Measurements from ENCODE around the gene HOATZ. TPM values are rescaled to one million over a fixed set of nuclear protein-coding genes. Genes with fewer than 3 reads are reported as not detected.

HOATZ gene
- total RNA-seq (not detected), polyA plus RNA-seq (not detected)

GRCh38 chr11:111514216-111515031 lies at the start of gene HOATZ:
Gene HOATZ, plus strand, starts transcription at chr11:111514778. Its CDS starts 7 bp downstream, at chr11:111514785.
- no peaks in the 10 kb centered on the region for H3K36me3 ChIP-seq (ENCODE audit: insufficient read depth)
- 24% methylated on average over 39 of the region's 39 CpGs for WGBS
- no peak for DNase-seq (ENCODE audit: extremely low spot score)
- no peak within 1 kb of the TSS for H3K4me3 ChIP-seq (ENCODE audit: low read depth, low read length)
- no peaks in the 10 kb centered on the region for H3K4me1 ChIP-seq (ENCODE audit: insufficient read depth)
- no peak within 1 kb of the TSS for H3K27ac ChIP-seq (ENCODE audit: low read depth)

- WGBS = 82% methylated on average over 1 of the region's 1 CpG
- DNase-seq (ENCODE audit: extremely low spot score) = no peak
- Histone ChIP-seq H3K4me1 (ENCODE audit: insufficient read depth) (no peaks in the 10 kb centered on the region), H3K4me3 (ENCODE audit: low read depth, low read length) (no peak overlapping the region), H3K36me3 (ENCODE audit: insufficient read depth) (no peaks in the 10 kb centered on the region), H3K27ac (ENCODE audit: low read depth) (no peak overlapping the region)
Observed at GRCh38 chr11:111465400-111465799, 49.2 kb upstream of the HOATZ start.

GRCh38 chr11:111466615-111467014 lies 48.0 kb upstream of the HOATZ start:
- no peak for DNase-seq (ENCODE audit: extremely low spot score)
- H3K4me3 ChIP-seq (ENCODE audit: low read depth, low read length) = no peak overlapping the region
- no peaks in the 10 kb centered on the region for H3K4me1 ChIP-seq (ENCODE audit: insufficient read depth)
- no peaks in the 10 kb centered on the region for H3K36me3 ChIP-seq (ENCODE audit: insufficient read depth)
- H3K27ac ChIP-seq (ENCODE audit: low read depth) = no peak overlapping the region

GRCh38 chr11:111469200-111469599 lies 45.4 kb upstream of the HOATZ start:
- WGBS = 51% methylated on average over 4 of the region's 4 CpGs
- DNase-seq (ENCODE audit: extremely low spot score) = no peak
- Histone ChIP-seq H3K4me3 (ENCODE audit: low read depth, low read length) (no peak overlapping the region), H3K36me3 (ENCODE audit: insufficient read depth) (no peaks in the 10 kb centered on the region), H3K27ac (ENCODE audit: low read depth) (no peak overlapping the region), H3K4me1 (ENCODE audit: insufficient read depth) (no peaks in the 10 kb centered on the region)

DNA sequence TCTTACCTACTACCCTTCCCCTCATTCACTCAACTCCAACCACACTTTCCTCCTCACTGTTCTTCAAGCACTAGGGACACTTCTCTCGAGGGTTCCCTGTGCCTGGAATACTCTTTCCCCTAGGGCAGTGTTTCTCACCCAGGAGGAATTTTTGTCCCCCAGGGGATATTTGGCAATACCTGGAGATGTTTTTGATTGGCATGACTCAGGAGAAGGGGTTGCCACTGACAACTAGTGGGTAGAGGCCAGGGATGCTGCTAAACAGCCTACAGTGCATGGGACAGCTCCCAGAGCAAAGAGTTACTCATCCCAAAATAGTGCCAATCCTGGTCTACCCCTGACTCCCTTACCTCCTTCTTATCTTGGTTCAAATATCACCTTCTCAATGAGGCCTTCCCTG lies 42.4 kb upstream of the HOATZ start:
- no peak overlapping the region for H3K4me3 ChIP-seq (ENCODE audit: low read depth, low read length)
- no peak for DNase-seq (ENCODE audit: extremely low spot score)
- 96% methylated on average over 1 of the region's 1 CpG for WGBS
- no peak overlapping the region for H3K27ac ChIP-seq (ENCODE audit: low read depth)
- no peaks in the 10 kb centered on the region for H3K4me1 ChIP-seq (ENCODE audit: insufficient read depth)
- H3K36me3 ChIP-seq (ENCODE audit: insufficient read depth) = no peaks in the 10 kb centered on the region

DNA sequence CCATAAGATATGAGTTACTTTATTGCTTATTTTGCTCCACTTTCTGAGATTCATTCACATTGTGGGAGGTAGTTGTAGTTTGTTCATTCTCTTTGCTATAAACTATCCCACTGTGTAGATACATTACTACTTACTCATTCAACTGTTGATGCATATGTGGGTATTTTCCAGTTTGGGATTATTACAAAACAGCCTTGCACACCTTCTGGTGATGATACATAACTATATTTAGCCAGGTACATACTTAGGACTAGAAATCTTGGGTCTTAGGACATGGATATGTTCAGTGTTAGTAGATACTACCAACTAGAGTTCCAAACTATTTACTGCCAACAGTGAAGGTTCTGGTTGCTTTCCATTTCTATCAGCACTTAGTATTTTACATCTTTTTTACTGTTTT lies 40.1 kb upstream of the HOATZ start:
- H3K4me3 ChIP-seq (ENCODE audit: low read depth, low read length) = no peak overlapping the region
- no peaks in the 10 kb centered on the region for H3K4me1 ChIP-seq (ENCODE audit: insufficient read depth)
- no peak overlapping the region for H3K27ac ChIP-seq (ENCODE audit: low read depth)
- no peaks in the 10 kb centered on the region for H3K36me3 ChIP-seq (ENCODE audit: insufficient read depth)
- no peak for DNase-seq (ENCODE audit: extremely low spot score)

- WGBS = 41% methylated on average over 2 of the region's 2 CpGs
- H3K4me3 ChIP-seq (ENCODE audit: low read depth, low read length) = no peak overlapping the region
- no peaks in the 10 kb centered on the region for H3K36me3 ChIP-seq (ENCODE audit: insufficient read depth)
- H3K27ac ChIP-seq (ENCODE audit: low read depth) = no peak overlapping the region
- H3K4me1 ChIP-seq (ENCODE audit: insufficient read depth) = no peaks in the 10 kb centered on the region
- DNase-seq (ENCODE audit: extremely low spot score) = no peak
Observed at GRCh38 chr11:111476366-111476765, 38.2 kb upstream of the HOATZ start.

- H3K4me3 ChIP-seq (ENCODE audit: low read depth, low read length) = no peak overlapping the region
- no peak overlapping the region for H3K27ac ChIP-seq (ENCODE audit: low read depth)
- WGBS = 36% methylated on average over 3 of the region's 3 CpGs
- H3K36me3 ChIP-seq (ENCODE audit: insufficient read depth) = no peaks in the 10 kb centered on the region
- H3K4me1 ChIP-seq (ENCODE audit: insufficient read depth) = no peaks in the 10 kb centered on the region
- no peak for DNase-seq (ENCODE audit: extremely low spot score)
Observed at GRCh38 chr11:111476956-111477355, 37.6 kb upstream of the HOATZ start.

- Histone ChIP-seq H3K4me3 (ENCODE audit: low read depth, low read length) (no peak overlapping the region), H3K4me1 (ENCODE audit: insufficient read depth) (no peaks in the 10 kb centered on the region), H3K27ac (ENCODE audit: low read depth) (no peak overlapping the region), H3K36me3 (ENCODE audit: insufficient read depth) (no peaks in the 10 kb centered on the region)
- WGBS = 88% methylated on average over 2 of the region's 2 CpGs
- DNase-seq (ENCODE audit: extremely low spot score) = no peak
Observed at GRCh38 chr11:111477898-111478297, 36.7 kb upstream of the HOATZ start.

DNA sequence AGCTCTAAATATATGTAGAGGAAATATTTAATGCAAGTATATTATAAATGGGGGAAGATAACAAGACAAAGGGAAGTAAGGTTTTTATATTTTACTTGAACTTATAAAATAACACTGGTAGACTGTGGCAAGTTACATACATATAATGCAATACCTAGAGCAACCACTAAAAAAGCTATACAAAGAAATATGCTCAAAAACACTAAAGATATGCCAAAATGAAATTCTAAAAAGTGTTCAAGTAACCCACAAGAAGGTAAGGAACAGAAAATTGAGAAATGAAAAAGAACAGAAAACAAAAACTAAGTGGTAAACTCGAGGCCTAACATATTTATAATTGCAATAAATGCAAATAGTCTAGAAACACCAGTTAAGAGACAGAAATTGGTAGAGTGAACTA lies 34.9 kb upstream of the HOATZ start:
- H3K4me3 ChIP-seq (ENCODE audit: low read depth, low read length) = no peak overlapping the region
- WGBS = 87% methylated on average over 1 of the region's 1 CpG
- DNase-seq (ENCODE audit: extremely low spot score) = no peak
- H3K27ac ChIP-seq (ENCODE audit: low read depth) = no peak overlapping the region
- H3K4me1 ChIP-seq (ENCODE audit: insufficient read depth) = no peaks in the 10 kb centered on the region
- no peaks in the 10 kb centered on the region for H3K36me3 ChIP-seq (ENCODE audit: insufficient read depth)

GRCh38 chr11:111483431-111483830 lies 31.1 kb upstream of the HOATZ start:
- H3K36me3 ChIP-seq (ENCODE audit: insufficient read depth) = no peaks in the 10 kb centered on the region
- DNase-seq (ENCODE audit: extremely low spot score) = no peak
- H3K4me3 ChIP-seq (ENCODE audit: low read depth, low read length) = no peak overlapping the region
- no peaks in the 10 kb centered on the region for H3K4me1 ChIP-seq (ENCODE audit: insufficient read depth)
- H3K27ac ChIP-seq (ENCODE audit: low read depth) = no peak overlapping the region

GRCh38 chr11:111490496-111490895 lies 24.1 kb upstream of the HOATZ start:
- Histone ChIP-seq H3K4me1 (ENCODE audit: insufficient read depth) (no peaks in the 10 kb centered on the region), H3K36me3 (ENCODE audit: insufficient read depth) (no peaks in the 10 kb centered on the region), H3K27ac (ENCODE audit: low read depth) (no peak overlapping the region), H3K4me3 (ENCODE audit: low read depth, low read length) (no peak overlapping the region)
- 92% methylated on average over 1 of the region's 1 CpG for WGBS
- no peak for DNase-seq (ENCODE audit: extremely low spot score)

DNA sequence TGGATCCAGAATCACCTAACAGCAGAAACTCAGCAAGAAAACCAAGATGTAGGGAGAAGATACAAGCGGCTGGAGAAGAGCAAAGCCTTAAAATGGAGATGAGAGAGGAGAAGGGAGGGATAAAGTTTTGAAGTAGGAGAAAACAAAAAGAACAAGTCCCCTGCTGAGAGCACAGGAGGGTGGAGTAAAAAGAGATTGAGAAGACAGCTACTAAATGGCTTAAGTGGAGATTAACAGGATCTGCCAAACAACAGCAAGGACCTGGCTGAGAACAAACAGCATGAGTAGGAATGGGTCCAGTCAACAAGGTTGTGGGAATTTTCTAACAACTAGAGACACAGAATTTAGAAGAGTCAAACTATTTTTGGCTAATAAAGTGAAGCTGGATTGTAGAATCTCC lies 20.5 kb upstream of the HOATZ start:
- no peaks in the 10 kb centered on the region for H3K36me3 ChIP-seq (ENCODE audit: insufficient read depth)
- no peak overlapping the region for H3K27ac ChIP-seq (ENCODE audit: low read depth)
- no peak for DNase-seq (ENCODE audit: extremely low spot score)
- WGBS = 67% methylated on average over 1 of the region's 1 CpG
- H3K4me1 ChIP-seq (ENCODE audit: insufficient read depth) = no peaks in the 10 kb centered on the region
- no peak overlapping the region for H3K4me3 ChIP-seq (ENCODE audit: low read depth, low read length)

GRCh38 chr11:111499483-111499882 lies 15.1 kb upstream of the HOATZ start:
- H3K4me1 ChIP-seq (ENCODE audit: insufficient read depth) = no peaks in the 10 kb centered on the region
- no peak overlapping the region for H3K27ac ChIP-seq (ENCODE audit: low read depth)
- WGBS = 75% methylated on average over 5 of the region's 5 CpGs
- no peak for DNase-seq (ENCODE audit: extremely low spot score)
- no peaks in the 10 kb centered on the region for H3K36me3 ChIP-seq (ENCODE audit: insufficient read depth)
- no peak overlapping the region for H3K4me3 ChIP-seq (ENCODE audit: low read depth, low read length)

DNA sequence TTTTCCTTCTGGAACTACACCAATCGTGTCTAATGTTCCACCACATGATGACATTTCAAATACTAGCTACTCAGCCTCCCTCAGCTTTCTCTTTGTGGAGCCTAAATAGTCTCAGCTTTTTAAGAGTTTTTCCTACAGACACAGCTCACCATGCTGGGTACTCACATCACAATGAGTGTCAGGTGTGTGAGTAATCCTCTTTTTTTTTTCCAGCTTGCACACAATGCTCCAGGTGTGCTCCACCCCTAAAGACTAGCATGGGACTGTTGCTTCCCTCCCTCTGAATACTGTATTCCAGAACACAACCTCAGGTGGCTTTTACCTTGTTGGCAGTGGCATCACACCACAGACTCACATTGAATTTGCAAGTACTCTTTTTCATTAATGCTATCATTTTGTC lies 14.1 kb upstream of the HOATZ start:
- Histone ChIP-seq H3K4me1 (ENCODE audit: insufficient read depth) (no peaks in the 10 kb centered on the region), H3K4me3 (ENCODE audit: low read depth, low read length) (no peak overlapping the region), H3K36me3 (ENCODE audit: insufficient read depth) (no peaks in the 10 kb centered on the region), H3K27ac (ENCODE audit: low read depth) (no peak overlapping the region)
- WGBS = 77% methylated on average over 1 of the region's 1 CpG
- no peak for DNase-seq (ENCODE audit: extremely low spot score)
